Stimulated activated naive CD8-positive, alpha-beta T cell treated with anti-CD3 and anti-CD28 coated beads, Interleukin-15, amount 100 ng/mL, for 72 hours (primary cell): ENCODE results near the gene PAEP.

Experiments
- ATAC-seq: fragments of 150-1000 bp; cut with Tn5 transposase; 2 replicates; pipeline ENCODE4 v1.10.0; 2021; ENCODE audit warnings: mild to moderate bottlenecking, moderate library complexity
- DNase-seq, 2 donors: peaks; one replicate each; pipeline ENCODE4 v3.0.0; 2021 to 2022
- H3K27ac Mint-ChIP-seq, 2 donors: one replicate each; pipeline ENCODE4 v1.8.0; 2022; ENCODE audit warnings: mild to moderate bottlenecking in 2 of 2, mixed read lengths in 2 of 2, moderate library complexity in 2 of 2
- H3K27me3 Mint-ChIP-seq: one replicate; pipeline ENCODE4 v1.8.0; 2022; ENCODE audit warnings: mixed read lengths
- H3K4me1 Mint-ChIP-seq: one replicate; pipeline ENCODE4 v1.8.0; 2022; ENCODE audit warnings: mild to moderate bottlenecking, mixed read lengths
- H3K4me3 Mint-ChIP-seq, 2 donors: one replicate each; pipeline ENCODE4 v1.8.0; 2022; ENCODE audit warnings: mild to moderate bottlenecking in 2 of 2, mixed read lengths in 2 of 2, moderate library complexity in 1 of 2
- H3K9me3 Mint-ChIP-seq, 2 donors: one replicate each; pipeline ENCODE4 v1.8.0; 2022; ENCODE audit warnings: mixed read lengths in 2 of 2

The PAEP gene

DNA sequence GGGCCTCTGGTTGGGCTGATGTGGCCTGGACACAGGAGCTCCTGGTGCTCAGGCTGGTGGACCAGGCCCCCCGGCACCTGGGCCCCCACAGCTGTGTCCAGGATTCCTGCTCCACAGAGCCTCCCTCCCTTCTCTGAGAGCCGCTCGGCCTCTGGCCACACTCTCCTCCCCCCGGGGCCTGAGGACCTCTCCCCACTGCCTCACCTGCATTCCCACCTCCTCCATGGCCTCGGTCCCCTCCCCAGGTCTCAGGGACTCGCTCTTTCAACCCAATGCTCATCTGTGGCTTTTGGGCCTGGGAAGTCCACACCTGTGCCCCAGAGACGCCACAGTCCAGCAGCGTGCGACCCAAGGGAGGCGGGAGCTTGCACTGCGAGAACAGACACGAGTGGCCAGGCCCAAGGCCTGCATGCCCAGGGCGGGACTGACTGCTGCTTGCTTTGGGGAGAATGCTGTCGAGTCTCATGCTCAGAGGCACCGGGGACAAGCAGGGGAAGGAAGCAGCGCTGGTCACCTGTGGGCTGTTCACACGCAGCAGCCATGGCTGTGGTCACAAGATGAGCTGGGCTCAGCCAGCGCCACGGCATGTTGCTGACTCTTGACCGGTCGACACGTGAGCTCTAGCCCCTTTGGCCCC lies 14.6 kb downstream of the PAEP start:
- no peak overlapping the region for H3K4me3 Mint-ChIP-seq
- H3K27me3 Mint-ChIP-seq = no peaks in the 10 kb centered on the region
- H3K27ac Mint-ChIP-seq = no peak overlapping the region

DNA sequence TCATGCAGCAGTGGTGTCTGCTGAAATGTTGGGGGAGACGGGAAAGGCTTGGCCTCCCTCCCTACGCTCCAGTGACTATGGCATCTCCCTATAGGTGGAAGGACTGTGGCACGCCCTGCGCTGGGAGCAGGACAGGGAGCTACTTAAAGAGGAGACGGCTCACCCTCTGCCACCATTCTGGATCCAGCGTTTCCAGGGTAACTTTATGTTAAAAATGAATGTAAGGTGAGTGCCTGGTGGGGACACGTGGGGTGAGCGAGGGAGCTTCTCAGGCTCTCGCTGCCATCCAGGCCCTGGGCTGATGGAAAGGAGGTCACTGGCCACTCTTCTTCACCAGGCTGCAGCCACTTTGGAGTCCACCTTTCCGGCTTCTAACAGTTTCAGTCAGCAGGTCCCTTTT lies 15.7 kb downstream of the PAEP start:
- no peaks in the 10 kb centered on the region for H3K4me1 Mint-ChIP-seq
- no peak overlapping the region for H3K27ac Mint-ChIP-seq
- H3K9me3 Mint-ChIP-seq = no peaks in the 10 kb centered on the region
- H3K27me3 Mint-ChIP-seq = no peaks in the 10 kb centered on the region
- ATAC-seq (no peak), DNase-seq (no peak)
- H3K4me3 Mint-ChIP-seq = no peak overlapping the region

More for the DNA sequence above, 14.6 kb downstream of the PAEP start:
- ATAC-seq (no peak), DNase-seq (no peak)
- Mint-ChIP-seq H3K4me1 (no peaks in the 10 kb centered on the region), H3K9me3 (no peaks in the 10 kb centered on the region)

GRCh38 chr9:135579356-135579755 lies 17.8 kb downstream of the PAEP start:
- Mint-ChIP-seq H3K27me3 (no peaks in the 10 kb centered on the region), H3K9me3 (no peaks in the 10 kb centered on the region), H3K4me3 (no peak overlapping the region), H3K27ac (no peak overlapping the region), H3K4me1 (no peaks in the 10 kb centered on the region)
- DNase-seq (no peak), ATAC-seq (no peak)

GRCh38 chr9:135579889-135580660 lies 18.5 kb downstream of the PAEP start:
- Mint-ChIP-seq H3K27ac (no peak overlapping the region), H3K4me1 (no peaks in the 10 kb centered on the region), H3K27me3 (no peaks in the 10 kb centered on the region), H3K9me3 (no peaks in the 10 kb centered on the region), H3K4me3 (no peak overlapping the region)
- DNase-seq = no peak
- no peak for ATAC-seq

DNA sequence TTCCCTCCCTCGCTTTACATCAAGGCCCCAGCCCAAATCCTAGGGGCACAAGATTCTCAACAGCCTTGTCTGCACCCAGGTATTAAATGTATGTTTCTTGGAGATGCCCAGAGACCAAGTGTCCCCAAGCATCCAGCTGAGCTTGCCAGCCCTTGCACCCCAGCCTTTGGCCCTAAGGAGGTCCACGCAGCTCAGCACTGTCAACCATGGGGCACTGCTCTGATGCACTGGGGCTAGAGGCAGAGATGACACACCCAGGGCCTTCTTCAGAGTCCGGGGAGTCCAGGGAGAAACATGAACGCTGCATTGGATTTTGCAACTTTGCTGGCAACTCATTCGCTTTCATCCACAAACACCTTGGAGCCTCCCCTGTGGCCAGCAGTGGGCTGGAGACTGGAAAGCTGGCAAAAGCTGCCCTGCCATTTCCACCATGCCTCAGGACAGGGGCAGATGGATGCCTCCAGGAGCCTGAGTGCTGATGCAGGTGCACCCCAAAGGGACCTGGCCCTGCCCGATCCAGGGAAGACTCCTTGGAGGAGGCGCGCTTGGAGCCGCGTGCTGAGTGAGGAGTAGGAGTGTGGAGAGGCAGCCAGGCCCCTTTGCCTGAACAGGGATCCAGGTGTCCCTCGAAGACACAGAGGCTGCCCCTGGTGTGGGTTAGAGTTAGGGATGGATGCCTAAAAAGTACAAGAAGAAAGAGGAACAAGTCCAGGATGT lies 19.3 kb downstream of the PAEP start:
- Mint-ChIP-seq H3K27ac (no peak overlapping the region), H3K9me3 (no peaks in the 10 kb centered on the region), H3K4me1 (no peaks in the 10 kb centered on the region), H3K4me3 (no peak overlapping the region), H3K27me3 (no peaks in the 10 kb centered on the region)
- DNase-seq (no peak), ATAC-seq (no peak)

- no peaks in the 10 kb centered on the region for H3K4me1 Mint-ChIP-seq
- H3K9me3 Mint-ChIP-seq = no peaks in the 10 kb centered on the region
- H3K4me3 Mint-ChIP-seq = no peak overlapping the region
- no peak for ATAC-seq
- no peak overlapping the region for H3K27ac Mint-ChIP-seq
- H3K27me3 Mint-ChIP-seq = peaks cover 4% of the 10 kb centered on the region
- DNase-seq = no peak
Measured at GRCh38 chr9:135581636-135582426, 20.3 kb downstream of the PAEP start.

DNA sequence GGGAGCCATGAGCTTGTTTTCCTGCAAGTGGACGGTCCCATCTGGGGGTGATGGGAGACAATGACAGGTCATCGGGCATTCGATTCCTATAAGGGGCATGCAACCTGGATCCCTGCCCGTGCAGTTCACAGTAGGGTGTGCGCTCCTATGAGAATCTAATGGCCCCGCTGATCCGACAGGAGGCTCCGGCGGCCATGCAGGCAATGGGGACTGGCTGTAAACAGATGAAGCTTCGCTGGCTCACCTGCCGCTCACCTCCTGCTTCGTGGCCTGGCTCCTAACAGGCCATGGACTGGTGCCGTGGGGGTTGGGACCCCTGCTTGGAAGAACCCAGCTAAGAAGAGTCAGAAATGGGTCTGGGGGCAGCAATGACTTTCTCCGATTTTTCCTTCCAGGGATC lies 21.0 kb downstream of the PAEP start:
- DNase-seq (no peak), ATAC-seq (no peak)
- no peaks in the 10 kb centered on the region for H3K4me1 Mint-ChIP-seq
- no peak overlapping the region for H3K4me3 Mint-ChIP-seq
- no peaks in the 10 kb centered on the region for H3K9me3 Mint-ChIP-seq
- H3K27me3 Mint-ChIP-seq = peaks cover 8% of the 10 kb centered on the region
- peak overlapping the region in 1 of 2 donors; percentile 30 for H3K27ac Mint-ChIP-seq

- no peaks in the 10 kb centered on the region for H3K9me3 Mint-ChIP-seq
- no peak for DNase-seq
- peaks cover 8% of the 10 kb centered on the region for H3K27me3 Mint-ChIP-seq
- H3K4me1 Mint-ChIP-seq = no peaks in the 10 kb centered on the region
- no peak overlapping the region for H3K4me3 Mint-ChIP-seq
- peak overlapping the region in 1 of 2 donors; percentile 30 for H3K27ac Mint-ChIP-seq
- no peak for ATAC-seq
Measured at GRCh38 chr9:135582966-135583687, 21.6 kb downstream of the PAEP start.

- DNase-seq (no peak), ATAC-seq (no peak)
- no peak overlapping the region for H3K27ac Mint-ChIP-seq
- H3K9me3 Mint-ChIP-seq = no peaks in the 10 kb centered on the region
- no peak overlapping the region for H3K4me3 Mint-ChIP-seq
- no peaks in the 10 kb centered on the region for H3K4me1 Mint-ChIP-seq
- H3K27me3 Mint-ChIP-seq = peaks cover 8% of the 10 kb centered on the region
Measured at GRCh38 chr9:135583688-135584011, 22.1 kb downstream of the PAEP start.

DNA sequence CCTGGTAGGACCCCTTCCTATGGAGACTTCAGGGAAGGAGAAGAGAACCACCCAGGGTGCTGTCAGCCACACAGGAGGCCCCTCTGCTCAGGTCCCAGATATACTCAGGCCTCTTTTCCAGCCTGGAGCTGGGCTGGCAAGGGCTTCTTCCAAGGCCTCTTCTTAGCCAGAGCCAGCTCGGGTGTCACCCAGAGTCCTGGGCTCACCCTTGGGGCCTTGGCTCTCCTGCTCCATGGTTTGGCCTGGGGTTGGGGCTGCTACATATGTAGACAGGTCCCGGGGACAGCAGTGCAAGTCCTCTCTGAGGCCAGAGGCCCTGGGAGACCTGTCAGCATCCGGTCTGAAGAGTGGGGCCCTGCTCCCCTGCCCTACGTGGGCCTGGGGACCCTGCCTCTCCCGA lies 22.8 kb downstream of the PAEP start:
- no peak for ATAC-seq

DNA sequence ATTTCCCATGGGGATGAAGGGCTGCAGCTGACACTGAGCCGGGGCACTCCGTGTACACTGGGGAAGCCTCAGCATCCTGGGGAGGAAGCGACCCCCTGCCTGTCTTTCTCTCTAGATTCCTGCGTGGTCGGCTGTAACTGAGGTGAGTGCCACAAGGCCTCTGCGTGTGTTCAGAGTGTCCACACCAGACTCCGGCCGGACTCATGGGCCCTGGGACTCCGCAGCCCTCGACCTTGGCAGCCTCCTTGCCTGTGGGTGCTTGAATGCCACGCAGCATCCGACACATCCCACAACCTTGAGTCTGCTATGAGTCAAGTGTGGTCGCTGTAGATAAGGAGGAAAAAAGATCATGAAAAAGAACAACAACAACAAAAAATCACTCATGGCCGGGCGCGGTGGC lies 23.4 kb downstream of the PAEP start:
- peaks cover 13% of the 10 kb centered on the region for H3K27me3 Mint-ChIP-seq
- no peak for DNase-seq
- no peaks in the 10 kb centered on the region for H3K9me3 Mint-ChIP-seq
- H3K4me3 Mint-ChIP-seq = no peak overlapping the region
- H3K27ac Mint-ChIP-seq = no peak overlapping the region
- H3K4me1 Mint-ChIP-seq = no peaks in the 10 kb centered on the region
- no peak for ATAC-seq

More for the DNA sequence above, 22.8 kb downstream of the PAEP start:
- Mint-ChIP-seq H3K4me1 (no peaks in the 10 kb centered on the region), H3K27ac (no peak overlapping the region), H3K9me3 (no peaks in the 10 kb centered on the region), H3K4me3 (no peak overlapping the region), H3K27me3 (peaks cover 8% of the 10 kb centered on the region)
- DNase-seq = no peak

DNA sequence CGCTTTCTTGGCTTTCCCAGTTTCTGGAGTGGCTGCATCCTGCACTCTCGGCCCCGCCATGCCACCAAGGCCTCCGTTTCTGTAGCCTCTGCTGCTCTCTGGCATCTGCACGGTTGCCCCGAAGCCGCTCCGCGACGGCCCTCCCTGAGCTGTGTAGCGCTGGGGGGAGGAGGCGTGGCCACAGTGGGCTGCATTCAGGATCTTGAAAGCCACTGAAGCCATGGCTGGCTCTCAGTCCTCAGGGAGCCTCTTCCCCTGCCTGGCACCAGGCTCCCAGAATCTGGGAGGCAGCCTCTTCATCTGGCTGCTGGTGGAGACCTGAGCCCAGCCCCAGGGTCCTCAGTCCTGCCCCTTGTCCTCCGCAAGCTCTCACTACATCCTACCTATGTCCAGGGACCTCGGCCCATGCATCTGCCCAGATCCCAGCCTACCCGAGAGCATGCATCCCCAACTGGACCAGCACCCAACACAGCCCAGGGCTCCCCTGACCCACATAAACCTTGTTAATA lies 25.1 kb downstream of the PAEP start:
- no peak for DNase-seq
- H3K27me3 Mint-ChIP-seq = peaks cover 20% of the 10 kb centered on the region
- no peak for ATAC-seq
- H3K4me1 Mint-ChIP-seq = no peaks in the 10 kb centered on the region
- no peak overlapping the region for H3K4me3 Mint-ChIP-seq
- no peaks in the 10 kb centered on the region for H3K9me3 Mint-ChIP-seq
- H3K27ac Mint-ChIP-seq = peak overlapping the region in 1 of 2 donors; percentile 54

DNA sequence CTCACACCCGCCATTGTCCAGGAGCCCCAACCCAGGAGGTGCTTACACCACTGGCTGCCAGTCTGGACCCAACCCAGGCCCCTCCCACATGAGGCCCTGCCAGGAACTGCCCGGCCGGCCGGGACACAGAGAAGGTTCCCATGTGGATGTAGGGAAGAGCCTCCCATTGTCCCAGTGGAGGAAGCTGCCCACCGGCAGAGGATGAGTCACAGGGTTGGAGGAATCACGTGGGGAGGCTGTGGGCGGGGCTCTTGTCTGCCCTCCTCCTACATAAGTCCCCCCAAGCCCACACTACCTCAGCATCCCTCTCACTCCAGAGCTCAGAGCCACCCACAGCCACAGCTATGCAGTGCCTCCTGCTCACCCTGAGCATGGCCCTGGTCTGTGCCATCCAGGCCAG lies 26.1 kb downstream of the PAEP start:
- Mint-ChIP-seq H3K9me3 (no peaks in the 10 kb centered on the region), H3K4me3 (no peak overlapping the region), H3K27ac (no peak overlapping the region), H3K4me1 (no peaks in the 10 kb centered on the region), H3K27me3 (peaks cover 20% of the 10 kb centered on the region)
- ATAC-seq (no peak), DNase-seq (no peak)

DNA sequence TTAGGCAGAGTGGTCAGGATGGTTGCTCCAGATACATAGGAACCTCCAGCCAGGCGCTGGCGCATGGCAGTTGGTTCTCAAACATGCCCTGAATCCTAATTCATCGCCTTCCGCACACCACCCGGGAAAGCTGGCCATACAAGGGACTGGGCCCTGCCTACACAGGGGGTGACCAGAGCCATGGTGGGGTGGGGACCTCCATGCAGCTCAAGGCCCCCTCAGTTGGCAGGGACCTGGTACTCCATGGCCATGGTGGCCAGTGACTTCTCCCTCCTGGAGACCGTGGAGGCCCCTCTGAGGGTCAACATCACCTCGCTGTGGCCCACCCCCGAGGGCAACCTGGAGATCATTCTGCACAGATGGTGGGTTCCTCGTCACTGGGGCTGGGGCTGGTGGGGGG lies 26.8 kb downstream of the PAEP start:
- H3K27me3 Mint-ChIP-seq = peaks cover 20% of the 10 kb centered on the region
- H3K9me3 Mint-ChIP-seq = no peaks in the 10 kb centered on the region
- no peaks in the 10 kb centered on the region for H3K4me1 Mint-ChIP-seq
- DNase-seq = no peak
- no peak overlapping the region for H3K4me3 Mint-ChIP-seq
- no peak overlapping the region for H3K27ac Mint-ChIP-seq
- no peak for ATAC-seq
